ENCODE measurements around the gene DLGAP4. TPM values are rescaled to one million over a fixed set of nuclear protein-coding genes. Genes with fewer than 3 reads are reported as not detected.

Gene DLGAP4
- total and polyA plus RNA-seq, 2 donors = 7.7 to 28.2 TPM

- peaks cover 5 to 28% of the 10 kb centered on the region in 2 donors for H3K27me3 ChIP-seq (ENCODE audit: control insufficient read depth in 2 of 2, insufficient read depth in 1 of 2, low read length in 1 of 2)
- 72% methylated on average over 5 of the region's 5 CpGs for WGBS
These were observed 8.5 kb upstream of the DLGAP4 start for GRCh38 chr20:36297656-36298055.

GRCh38 chr20:36298061-36298460 lies 8.1 kb upstream of the DLGAP4 start:
- Histone ChIP-seq H3K27me3 (ENCODE audit: control insufficient read depth in 2 of 2, insufficient read depth in 1 of 2, low read length in 1 of 2) (peaks cover 8 to 32% of the 10 kb centered on the region in 2 donors), H3K36me3 (ENCODE audit: control insufficient read depth in 2 of 2, insufficient read depth in 2 of 2, low read length in 1 of 2) (no peaks in the 10 kb centered on the region), H3K27ac (ENCODE audit: low read depth in 1 of 2, low read length in 1 of 2) (no peak overlapping the region), H3K9me3 (ENCODE audit: control insufficient read depth in 2 of 2, insufficient read depth in 1 of 2, low read length in 1 of 2) (no peaks in the 10 kb centered on the region), H3K4me3 (ENCODE audit: low read length in 2 of 2) (no peak overlapping the region), H3K4me1 (ENCODE audit: control insufficient read depth in 2 of 2, insufficient read depth in 2 of 2, low read length in 2 of 2) (no peaks in the 10 kb centered on the region)
- 93% methylated on average over 3 of the region's 3 CpGs for WGBS
- DNase-seq (ENCODE audit: low read depth in 6 of 9, low spot score in 9 of 9) = no peak

More at GRCh38 chr20:36297656-36298055, 8.5 kb upstream of the DLGAP4 start:
- H3K4me1 ChIP-seq (ENCODE audit: control insufficient read depth in 2 of 2, insufficient read depth in 2 of 2, low read length in 2 of 2) = no peaks in the 10 kb centered on the region
- H3K27ac ChIP-seq (ENCODE audit: low read depth in 1 of 2, low read length in 1 of 2) = no peak overlapping the region
- H3K36me3 ChIP-seq (ENCODE audit: control insufficient read depth in 2 of 2, insufficient read depth in 2 of 2, low read length in 1 of 2) = no peaks in the 10 kb centered on the region
- no peak for DNase-seq (ENCODE audit: low read depth in 6 of 9, low spot score in 9 of 9)
- no peaks in the 10 kb centered on the region for H3K9me3 ChIP-seq (ENCODE audit: control insufficient read depth in 2 of 2, insufficient read depth in 1 of 2, low read length in 1 of 2)
- no peak overlapping the region for H3K4me3 ChIP-seq (ENCODE audit: low read length in 2 of 2)

GRCh38 chr20:36298795-36299339 lies 7.3 kb upstream of the DLGAP4 start:
- peaks cover 13 to 40% of the 10 kb centered on the region in 2 donors for H3K27me3 ChIP-seq (ENCODE audit: control insufficient read depth in 2 of 2, insufficient read depth in 1 of 2, low read length in 1 of 2)
- 90% methylated on average over 11 of the region's 11 CpGs for WGBS

GRCh38 chr20:36299459-36299858 lies 6.7 kb upstream of the DLGAP4 start:
- Histone ChIP-seq H3K27me3 (ENCODE audit: control insufficient read depth in 2 of 2, insufficient read depth in 1 of 2, low read length in 1 of 2) (peaks cover 16 to 45% of the 10 kb centered on the region in 2 donors), H3K4me1 (ENCODE audit: control insufficient read depth in 2 of 2, insufficient read depth in 2 of 2, low read length in 2 of 2) (no peaks in the 10 kb centered on the region), H3K27ac (ENCODE audit: low read depth in 1 of 2, low read length in 1 of 2) (no peak overlapping the region), H3K9me3 (ENCODE audit: control insufficient read depth in 2 of 2, insufficient read depth in 1 of 2, low read length in 1 of 2) (no peaks in the 10 kb centered on the region), H3K4me3 (ENCODE audit: low read length in 2 of 2) (no peak overlapping the region), H3K36me3 (ENCODE audit: control insufficient read depth in 2 of 2, insufficient read depth in 2 of 2, low read length in 1 of 2) (no peaks in the 10 kb centered on the region)
- 94% methylated on average over 4 of the region's 4 CpGs for WGBS
- DNase-seq (ENCODE audit: low read depth in 6 of 9, low spot score in 9 of 9) = no peak

More at GRCh38 chr20:36298795-36299339, 7.3 kb upstream of the DLGAP4 start:
- Histone ChIP-seq H3K27ac (ENCODE audit: low read depth in 1 of 2, low read length in 1 of 2) (no peak overlapping the region), H3K4me3 (ENCODE audit: low read length in 2 of 2) (no peak overlapping the region), H3K9me3 (ENCODE audit: control insufficient read depth in 2 of 2, insufficient read depth in 1 of 2, low read length in 1 of 2) (no peaks in the 10 kb centered on the region), H3K36me3 (ENCODE audit: control insufficient read depth in 2 of 2, insufficient read depth in 2 of 2, low read length in 1 of 2) (no peaks in the 10 kb centered on the region), H3K4me1 (ENCODE audit: control insufficient read depth in 2 of 2, insufficient read depth in 2 of 2, low read length in 2 of 2) (no peaks in the 10 kb centered on the region)
- DNase-seq (ENCODE audit: low read depth in 6 of 9, low spot score in 9 of 9) = no peak

- DNase-seq (ENCODE audit: low read depth in 6 of 9, low spot score in 9 of 9) = no peak
- Histone ChIP-seq H3K4me3 (ENCODE audit: low read length in 2 of 2) (no peak overlapping the region), H3K27ac (ENCODE audit: low read depth in 1 of 2, low read length in 1 of 2) (no peak overlapping the region), H3K27me3 (ENCODE audit: control insufficient read depth in 2 of 2, insufficient read depth in 1 of 2, low read length in 1 of 2) (peaks cover 36 to 63% of the 10 kb centered on the region in 2 donors), H3K36me3 (ENCODE audit: control insufficient read depth in 2 of 2, insufficient read depth in 2 of 2, low read length in 1 of 2) (no peaks in the 10 kb centered on the region), H3K4me1 (ENCODE audit: control insufficient read depth in 2 of 2, insufficient read depth in 2 of 2, low read length in 2 of 2) (peaks cover 0 to 3% of the 10 kb centered on the region in 2 donors), H3K9me3 (ENCODE audit: control insufficient read depth in 2 of 2, insufficient read depth in 1 of 2, low read length in 1 of 2) (no peaks in the 10 kb centered on the region)
- WGBS = 83% methylated on average over 7 of the region's 7 CpGs
These were observed 4.6 kb upstream of the DLGAP4 start for GRCh38 chr20:36301359-36302119.

- no peaks in the 10 kb centered on the region for H3K36me3 ChIP-seq (ENCODE audit: control insufficient read depth in 2 of 2, insufficient read depth in 2 of 2, low read length in 1 of 2)
- H3K4me1 ChIP-seq (ENCODE audit: control insufficient read depth in 2 of 2, insufficient read depth in 2 of 2, low read length in 2 of 2) = peaks cover 0 to 3% of the 10 kb centered on the region in 2 donors
- 26% methylated on average over 14 of the region's 14 CpGs for WGBS
- no peak for DNase-seq (ENCODE audit: low read depth in 6 of 9, low spot score in 9 of 9)
- H3K4me3 ChIP-seq (ENCODE audit: low read length in 2 of 2) = no peak overlapping the region
- no peak overlapping the region for H3K27ac ChIP-seq (ENCODE audit: low read depth in 1 of 2, low read length in 1 of 2)
- peaks cover 49 to 76% of the 10 kb centered on the region in 2 donors for H3K27me3 ChIP-seq (ENCODE audit: control insufficient read depth in 2 of 2, insufficient read depth in 1 of 2, low read length in 1 of 2)
- no peaks in the 10 kb centered on the region for H3K9me3 ChIP-seq (ENCODE audit: control insufficient read depth in 2 of 2, insufficient read depth in 1 of 2, low read length in 1 of 2)
These were observed 3.0 kb upstream of the DLGAP4 start for GRCh38 chr20:36303020-36303595.

GRCh38 chr20:36303831-36304230 lies 2.3 kb upstream of the DLGAP4 start:
- 78% methylated on average over 1 of the region's 1 CpG for WGBS
- peaks cover 0 to 3% of the 10 kb centered on the region in 2 donors for H3K4me1 ChIP-seq (ENCODE audit: control insufficient read depth in 2 of 2, insufficient read depth in 2 of 2, low read length in 2 of 2)
- DNase-seq (ENCODE audit: low read depth in 6 of 9, low spot score in 9 of 9) = no peak
- H3K27me3 ChIP-seq (ENCODE audit: control insufficient read depth in 2 of 2, insufficient read depth in 1 of 2, low read length in 1 of 2) = peaks cover 53 to 82% of the 10 kb centered on the region in 2 donors
- H3K27ac ChIP-seq (ENCODE audit: low read depth in 1 of 2, low read length in 1 of 2) = no peak overlapping the region
- no peak overlapping the region for H3K4me3 ChIP-seq (ENCODE audit: low read length in 2 of 2)
- H3K9me3 ChIP-seq (ENCODE audit: control insufficient read depth in 2 of 2, insufficient read depth in 1 of 2, low read length in 1 of 2) = no peaks in the 10 kb centered on the region
- H3K36me3 ChIP-seq (ENCODE audit: control insufficient read depth in 2 of 2, insufficient read depth in 2 of 2, low read length in 1 of 2) = no peaks in the 10 kb centered on the region

GRCh38 chr20:36304786-36305495 lies 1.2 kb upstream of the DLGAP4 start:
- no peaks in the 10 kb centered on the region for H3K36me3 ChIP-seq (ENCODE audit: control insufficient read depth in 2 of 2, insufficient read depth in 2 of 2, low read length in 1 of 2)
- no peak overlapping the region for H3K27ac ChIP-seq (ENCODE audit: low read depth in 1 of 2, low read length in 1 of 2)
- H3K9me3 ChIP-seq (ENCODE audit: control insufficient read depth in 2 of 2, insufficient read depth in 1 of 2, low read length in 1 of 2) = no peaks in the 10 kb centered on the region
- no peak overlapping the region for H3K4me3 ChIP-seq (ENCODE audit: low read length in 2 of 2)
- DNase-seq (ENCODE audit: low read depth in 6 of 9, low spot score in 9 of 9) = no peak
- WGBS = 67% methylated on average over 10 of the region's 10 CpGs
- peaks cover 0 to 3% of the 10 kb centered on the region in 2 donors for H3K4me1 ChIP-seq (ENCODE audit: control insufficient read depth in 2 of 2, insufficient read depth in 2 of 2, low read length in 2 of 2)
- peaks cover 61 to 90% of the 10 kb centered on the region in 2 donors for H3K27me3 ChIP-seq (ENCODE audit: control insufficient read depth in 2 of 2, insufficient read depth in 1 of 2, low read length in 1 of 2)

Measured in thymus (tissue), 11 donors.